HG03342 (cell line): ENCODE data around the gene MARK3.

Experiments
- ATAC-seq: cut with Tn5 transposase; IDR thresholded peaks from one replicate; pipeline ENCODE4 v1.9.1; 2021; ENCODE audit warnings: mild to moderate bottlenecking, moderate library complexity; ENCODE audit not compliant: unreplicated experiment

Gene MARK3

GRCh38 chr14:103393676-103394626 is 8.7 kb downstream of the MARK3 start:
- ATAC-seq, result no peak

- ATAC-seq, result no peak
These were observed 10.0 kb downstream of the MARK3 start for GRCh38 chr14:103395244-103395643.

GRCh38 chr14:103396463-103396862 is 11.2 kb downstream of the MARK3 start:
- no peak for ATAC-seq

GRCh38 chr14:103398427-103399195 is 13.4 kb downstream of the MARK3 start:
- no peak for ATAC-seq

GRCh38 chr14:103400537-103400936 is 15.3 kb downstream of the MARK3 start:
- ATAC-seq, result no peak

- ATAC-seq, result no peak
These were observed 16.3 kb downstream of the MARK3 start for GRCh38 chr14:103401223-103402214.

- ATAC-seq, result no peak
These were observed 17.5 kb downstream of the MARK3 start for GRCh38 chr14:103402695-103403094.

DNA sequence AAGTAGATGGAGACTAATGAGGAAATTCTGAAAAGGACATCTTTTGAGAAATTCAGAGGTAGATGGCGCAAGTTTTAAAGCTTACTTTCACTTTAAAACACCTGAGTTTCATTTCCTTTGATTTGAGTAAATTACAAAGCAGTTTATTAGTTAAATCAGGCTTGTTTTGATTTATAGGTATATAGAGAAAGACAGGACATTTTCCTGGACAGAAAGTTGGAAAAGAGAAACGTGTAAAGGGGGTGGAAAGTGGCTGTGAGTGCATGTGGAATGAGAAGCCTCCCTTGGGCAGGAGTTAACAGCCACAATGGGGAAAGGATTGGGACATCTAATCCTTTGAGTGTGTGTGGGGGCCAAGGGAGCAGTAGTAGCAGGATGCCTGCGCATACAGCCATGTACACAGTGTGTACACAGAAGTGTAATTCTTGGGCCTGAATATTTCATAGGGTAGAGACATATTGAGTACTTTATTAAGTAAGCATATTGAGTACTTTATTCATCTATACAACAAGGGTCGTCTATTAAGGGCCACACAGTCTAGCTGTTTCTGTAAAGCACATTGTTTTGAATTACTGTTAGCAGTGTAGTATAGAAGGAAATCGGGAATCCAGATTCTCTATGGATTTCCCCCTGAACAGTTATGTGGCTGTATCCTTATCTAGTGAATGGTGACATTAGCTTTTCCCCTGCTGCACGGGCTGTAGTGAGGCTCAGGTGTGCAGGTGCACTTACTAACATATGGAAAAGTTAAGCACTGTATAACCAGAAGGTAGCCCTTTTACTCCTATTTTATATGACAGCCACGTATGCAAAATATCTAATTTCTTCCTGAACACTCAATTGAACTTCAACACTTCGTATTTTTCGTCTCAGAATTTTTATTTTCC is 19.1 kb downstream of the MARK3 start:
- no peak for ATAC-seq

- ATAC-seq, result no peak
These were observed 19.7 kb downstream of the MARK3 start for GRCh38 chr14:103404920-103405319.

DNA sequence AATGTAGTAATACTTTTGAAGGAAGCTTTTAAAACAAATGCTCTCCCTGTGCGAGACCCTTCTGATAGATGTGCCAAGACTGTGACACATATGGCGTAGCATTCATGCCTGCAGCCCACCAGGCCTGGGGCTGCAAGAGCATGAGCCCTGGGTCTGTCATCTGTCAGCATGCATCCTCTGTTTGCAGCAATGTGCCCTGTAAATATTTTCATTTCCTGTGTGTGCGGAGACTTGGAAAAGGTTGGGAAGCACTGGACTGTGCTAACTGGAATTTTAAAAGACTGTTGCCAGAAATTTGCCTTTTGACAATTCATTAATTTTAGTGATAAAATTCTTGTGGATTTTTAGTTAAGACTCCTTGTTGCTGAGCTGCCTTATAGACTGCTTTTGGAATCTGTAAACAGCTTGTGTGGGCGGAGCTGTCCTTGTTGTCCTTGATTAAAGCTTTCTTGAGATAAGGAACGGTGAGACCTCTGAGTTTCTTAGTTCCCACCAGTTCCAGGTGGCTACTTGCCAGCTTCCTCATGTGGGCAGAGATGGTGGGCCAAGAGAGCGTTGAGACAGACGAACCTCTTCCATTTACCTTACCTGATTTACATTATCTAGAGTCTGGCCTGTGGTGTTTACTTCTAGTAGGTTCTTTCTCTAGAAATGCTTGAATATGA is 23.4 kb downstream of the MARK3 start:
- no peak for ATAC-seq

DNA sequence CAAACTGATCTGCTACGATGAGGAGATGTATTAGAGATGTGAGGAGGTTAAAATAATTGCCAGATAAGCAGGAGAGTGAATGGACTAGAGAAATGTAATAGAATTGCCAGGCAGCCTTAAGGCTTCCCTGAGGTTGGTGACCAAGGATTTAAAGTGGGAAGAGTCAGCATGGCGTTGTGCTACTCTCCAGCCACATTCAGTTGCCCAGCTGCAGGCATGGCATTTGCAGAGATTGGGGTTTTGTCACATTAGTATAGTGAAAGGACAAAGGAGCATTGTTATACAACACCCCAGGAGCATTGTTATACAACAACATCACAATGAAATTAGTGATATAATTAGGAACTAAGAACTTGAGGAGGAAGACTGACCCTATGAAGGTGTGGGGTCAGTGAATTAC is 31.7 kb downstream of the MARK3 start:
- ATAC-seq, result no peak

GRCh38 chr14:103418481-103418818 is 33.2 kb downstream of the MARK3 start:
- no peak for ATAC-seq

GRCh38 chr14:103421556-103421955 is 36.3 kb downstream of the MARK3 start:
- no peak for ATAC-seq

GRCh38 chr14:103423050-103423461 is 37.8 kb downstream of the MARK3 start:
- no peak for ATAC-seq

DNA sequence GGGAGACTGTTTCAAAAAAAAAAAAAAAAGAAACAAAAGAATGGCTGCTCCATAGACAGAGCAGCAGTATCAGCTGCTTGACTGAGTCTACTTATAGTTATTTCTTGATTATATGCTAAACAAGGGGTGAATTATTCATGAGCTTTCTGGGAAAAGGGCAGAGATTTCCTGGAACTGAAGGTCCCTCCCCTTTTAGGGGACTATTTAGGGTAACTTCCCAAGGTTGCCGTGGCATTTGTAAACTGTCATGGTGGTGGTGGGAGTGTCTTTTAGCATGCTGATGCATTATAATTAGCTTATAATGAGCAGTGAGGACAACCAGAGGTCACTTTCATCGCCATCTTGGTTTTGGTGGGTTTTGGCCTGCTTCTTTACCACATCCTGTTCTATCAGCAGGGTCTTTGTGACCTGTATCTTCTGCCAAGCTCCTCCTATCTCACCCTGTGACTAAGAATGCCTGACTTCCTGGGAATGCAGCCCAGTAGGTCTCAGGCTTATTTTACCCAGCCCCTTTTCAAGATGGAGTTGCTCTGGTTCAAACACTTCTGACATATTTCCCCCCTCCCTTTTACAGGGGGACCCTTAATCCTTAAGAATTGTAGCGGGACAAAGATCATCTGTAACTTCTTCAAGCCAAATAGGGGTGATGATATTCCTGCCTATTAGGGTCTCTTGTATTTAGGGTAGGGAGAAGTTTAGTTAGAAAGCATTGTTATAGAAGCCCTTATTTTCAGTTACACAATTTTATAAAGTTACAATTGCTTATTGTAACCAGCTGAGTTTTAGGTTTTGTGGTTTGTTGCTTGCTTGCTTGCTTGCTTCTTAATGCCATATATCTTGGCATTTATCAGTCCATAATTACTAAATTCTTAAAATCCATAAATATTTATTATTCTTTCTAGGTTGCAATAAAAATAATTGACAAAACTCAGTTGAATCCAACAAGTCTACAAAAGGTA is 42.5 kb downstream of the MARK3 start:
- no peak for ATAC-seq

DNA sequence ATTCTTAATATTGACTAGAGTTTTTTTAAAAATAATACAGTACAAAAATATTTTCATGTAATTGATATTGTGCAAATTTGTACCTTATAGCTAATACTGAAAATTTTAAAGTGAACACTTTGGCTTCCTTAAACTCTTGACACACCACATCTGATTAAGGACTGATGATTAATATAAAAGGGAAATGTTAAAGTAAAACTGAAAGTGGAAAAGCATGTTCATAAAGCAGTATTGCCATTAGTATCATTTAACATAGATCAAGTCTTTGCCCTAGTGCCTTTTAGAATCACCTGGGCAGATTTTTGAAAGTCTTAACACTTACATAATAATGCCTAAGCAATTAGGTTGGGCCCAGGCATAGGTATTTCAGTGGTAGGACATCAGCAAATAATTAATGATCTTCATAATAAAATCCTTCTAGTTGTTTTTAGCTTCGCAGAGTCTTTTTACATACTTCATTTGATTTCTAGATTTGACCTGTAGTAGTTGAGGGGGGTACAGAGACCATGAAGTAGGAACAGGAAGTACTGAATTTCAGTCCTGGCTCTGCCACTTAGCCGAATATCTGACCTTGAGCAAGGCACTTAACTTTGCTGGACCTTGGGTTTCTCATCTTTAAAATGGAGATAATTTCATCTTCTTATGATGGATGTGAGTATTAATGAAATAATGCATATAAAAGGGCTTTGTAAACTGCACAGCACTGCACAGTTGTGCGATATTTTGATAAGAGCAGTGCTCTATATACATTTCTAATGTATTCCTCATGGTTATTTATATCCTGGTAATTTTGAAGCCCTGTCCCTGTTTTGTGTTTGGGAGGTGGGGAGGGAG is 43.7 kb downstream of the MARK3 start:
- no peak for ATAC-seq

DNA sequence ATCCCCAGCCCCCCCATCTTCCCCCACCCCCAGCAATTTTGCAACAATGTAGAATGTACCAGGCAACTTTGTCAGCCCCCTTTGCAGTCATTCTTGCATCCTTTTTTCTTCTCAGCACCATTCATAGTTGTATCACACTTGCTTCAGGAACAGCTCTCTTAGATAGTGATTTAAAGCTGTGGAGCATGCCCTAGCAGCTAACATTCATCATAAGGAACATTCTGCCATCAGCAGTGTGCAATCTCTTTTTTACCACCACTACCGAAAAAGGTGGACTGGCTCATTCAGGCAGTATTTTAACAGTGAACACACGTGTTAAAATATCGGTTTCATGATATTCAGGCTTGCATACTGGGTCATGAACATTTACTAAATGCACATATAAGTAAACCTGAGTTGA is 45.1 kb downstream of the MARK3 start:
- ATAC-seq, result no peak
